H9 (cell line): ENCODE data around the gene TMEM184B. TPM values are rescaled to one million over a fixed set of nuclear protein-coding genes. Genes with fewer than 3 reads are reported as not detected.

Experiments
- DNase-seq: peaks from one replicate; pipeline ENCODE4 v3.0.0-alpha.2; 2017
- H2AFZ ChIP-seq: one replicate; pipeline ENCODE4 v1.6.1; 2013; ENCODE audit warnings: mild to moderate bottlenecking, low read length, control low read depth, moderate library complexity
- H2AK5ac ChIP-seq: 2 replicates; pipeline ENCODE4 v1.6.1; 2013; ENCODE audit warnings: low read length, control low read depth, mixed read lengths; ENCODE audit not compliant: insufficient read length
- H2BK120ac ChIP-seq: one replicate; pipeline ENCODE4 v1.6.1; 2013; ENCODE audit warnings: low read depth, mild to moderate bottlenecking, low read length, control low read depth, inconsistent platforms; ENCODE audit not compliant: poor library complexity, severe bottlenecking
- H2BK12ac ChIP-seq: 2 replicates; pipeline ENCODE4 v1.6.1; 2013; ENCODE audit warnings: low read length, control low read depth, mixed read lengths, low read depth; ENCODE audit not compliant: insufficient read length
- H2BK15ac ChIP-seq: 2 replicates; pipeline ENCODE4 v1.6.1; 2013; ENCODE audit warnings: low read depth, low read length, control low read depth
- H2BK20ac ChIP-seq: one replicate; pipeline ENCODE4 v1.6.1; 2013; ENCODE audit warnings: low read depth, mild to moderate bottlenecking, low read length, control low read depth, inconsistent platforms; ENCODE audit not compliant: poor library complexity, severe bottlenecking
- H2BK5ac ChIP-seq: 2 replicates; pipeline ENCODE4 v1.6.1; 2013; ENCODE audit warnings: low read length, control low read depth, mixed read lengths; ENCODE audit not compliant: insufficient read length
- H3K14ac ChIP-seq: 2 replicates; pipeline ENCODE4 v1.6.1; 2013; ENCODE audit warnings: low read length, control low read depth; ENCODE audit not compliant: insufficient read depth
- H3K18ac ChIP-seq: 2 replicates; pipeline ENCODE4 v1.6.1; 2013; ENCODE audit warnings: low read depth, mild to moderate bottlenecking, mixed read lengths, low read length, control low read depth; ENCODE audit not compliant: insufficient read length
- H3K23ac ChIP-seq: 2 replicates; pipeline ENCODE4 v1.6.1; 2013; ENCODE audit warnings: low read length, control low read depth, mixed read lengths, low read depth; ENCODE audit not compliant: insufficient read length
- H3K23me2 ChIP-seq: 2 replicates; pipeline ENCODE4 v1.6.1; 2013; ENCODE audit warnings: low read depth, mild to moderate bottlenecking, mixed read lengths, low read length, control low read depth; ENCODE audit not compliant: insufficient read length, poor library complexity, severe bottlenecking
- H3K27ac ChIP-seq: 2 replicates; pipeline ENCODE4 v1.5.1; 2013; ENCODE audit warnings: low read length, control low read depth, mixed read lengths, low read depth; ENCODE audit not compliant: insufficient read length
- H3K27me3 ChIP-seq: 2 replicates; pipeline ENCODE4 v1.6.1; 2013; ENCODE audit warnings: low read length, control low read depth, inconsistent platforms; ENCODE audit not compliant: insufficient read depth
- H3K4ac ChIP-seq: 2 replicates; pipeline ENCODE4 v1.6.1; 2013; ENCODE audit warnings: low read depth, mild to moderate bottlenecking, control low read depth, inconsistent platforms, low read length, moderate library complexity
- H3K4me1 ChIP-seq: 2 replicates; pipeline ENCODE4 v1.6.1; 2013; ENCODE audit warnings: low read length, control low read depth, inconsistent platforms; ENCODE audit not compliant: insufficient read depth
- H3K4me2 ChIP-seq: 2 replicates; pipeline ENCODE4 v1.6.1; 2013; ENCODE audit warnings: low read length, control low read depth, mixed read lengths; ENCODE audit not compliant: insufficient read length, insufficient read depth
- H3K56ac ChIP-seq: 2 replicates; pipeline ENCODE4 v1.6.1; 2013; ENCODE audit warnings: low read depth, mild to moderate bottlenecking, mixed read lengths, low read length, control low read depth; ENCODE audit not compliant: insufficient read length
- H3K79me1 ChIP-seq: 2 replicates; pipeline ENCODE4 v1.6.1; 2013; ENCODE audit warnings: low read depth, mild to moderate bottlenecking, moderate library complexity, low read length, control low read depth, inconsistent platforms; ENCODE audit not compliant: insufficient read depth, poor library complexity, severe bottlenecking
- H3K79me2 ChIP-seq: 2 replicates; pipeline ENCODE4 v1.6.1; 2013; ENCODE audit warnings: low read length, control low read depth, inconsistent platforms; ENCODE audit not compliant: insufficient read depth
- H3K9ac ChIP-seq: 2 replicates; pipeline ENCODE4 v1.6.1; 2013; ENCODE audit warnings: low read length, control low read depth, mixed read lengths; ENCODE audit not compliant: insufficient read length; ENCODE audit errors: extremely low read depth
- H3K9me3 ChIP-seq: one replicate; pipeline ENCODE4 v1.6.1; 2013; ENCODE audit warnings: low read depth, low read length, inconsistent platforms; ENCODE audit not compliant: control insufficient read depth
- H3T11ph ChIP-seq: one replicate; pipeline ENCODE4 v1.6.1; 2013; ENCODE audit warnings: mild to moderate bottlenecking, low read length, control low read depth, inconsistent platforms
- H4K20me1 ChIP-seq: one replicate; pipeline ENCODE4 v1.6.1; 2013; ENCODE audit not compliant: control insufficient read depth, insufficient read length, insufficient read depth
- H4K5ac ChIP-seq: 2 replicates; pipeline ENCODE4 v1.6.1; 2013; ENCODE audit warnings: low read depth, mild to moderate bottlenecking, mixed read lengths, low read length, control low read depth; ENCODE audit not compliant: insufficient read length
- H4K8ac ChIP-seq: replicated peaks from 2 replicates; pipeline ENCODE4 v1.6.1; 2013; ENCODE audit warnings: low read length, control low read depth, mixed read lengths, low read depth; ENCODE audit not compliant: insufficient read length
- H4K91ac ChIP-seq: 2 replicates; pipeline ENCODE4 v1.6.1; 2013; ENCODE audit warnings: low read depth, mild to moderate bottlenecking, moderate library complexity, mixed read lengths, low read length, control low read depth; ENCODE audit not compliant: insufficient read length
- H3K27ac Mint-ChIP-seq, 3 experiments: 2 replicates in 2 of 3; 3 replicates in 1 of 3; pipeline ENCODE4 v1.8.0; 2020 to 2021; ENCODE audit warnings: mixed read lengths in 3 of 3, mild to moderate bottlenecking in 1 of 3, moderate library complexity in 1 of 3
- H3K27me3 Mint-ChIP-seq: 2 replicates; pipeline ENCODE4 v1.8.0; 2021; ENCODE audit warnings: low read depth, mild to moderate bottlenecking, moderate library complexity, mixed read lengths
- H3K36me3 Mint-ChIP-seq, 3 experiments: 2 replicates in 2 of 3; 3 replicates in 1 of 3; pipeline ENCODE4 v1.8.0; 2020 to 2021; ENCODE audit warnings: low read depth in 3 of 3, mixed read lengths in 3 of 3; ENCODE audit not compliant: insufficient read depth in 1 of 3
- H3K4me1 Mint-ChIP-seq, 2 experiments: 2 replicates each; pipeline ENCODE4 v1.8.0; 2020; ENCODE audit warnings: mixed read lengths in 2 of 2
- H3K4me3 Mint-ChIP-seq, 2 experiments: 2 replicates in 1 of 2; 3 replicates in 1 of 2; pipeline ENCODE4 v1.8.0; 2020 to 2021; ENCODE audit warnings: mild to moderate bottlenecking in 2 of 2, mixed read lengths in 2 of 2, moderate library complexity in 1 of 2
- H3K9me3 Mint-ChIP-seq, 2 experiments: 2 replicates in 1 of 2; 3 replicates in 1 of 2; pipeline ENCODE4 v1.8.0; 2020; ENCODE audit warnings: mild to moderate bottlenecking in 2 of 2, mixed read lengths in 2 of 2, moderate library complexity in 1 of 2
- WGBS: extraction: QIAGEN DNeasy Blood & Tissue Kit; methylation state at CpG from one replicate; pipeline ENCODE4 v1.1.7; 2013; ENCODE audit warnings: missing lambda C conversion rate, low lambda C conversion rate, mixed read lengths; ENCODE audit not compliant: insufficient read length; ENCODE audit errors: extremely low coverage; 5-methylcytosine and 5-hydroxymethylcytosine counted together
- total RNA-seq: library from RNA; stranded (reverse); gene quantifications from 2 replicates; pipeline ENCODE4 v1.2.1, GENCODE V29; 2021
- TF ChIP-seq, protein P1 (sequence below): fragments of 200-600 bp; sonication (generic); conservative IDR thresholded peaks from 3 replicates; pipeline ENCODE4 v1.8.0; 2021; ENCODE audit warnings: antibody characterized with exemption, mild to moderate bottlenecking

Gene TMEM184B
- total RNA-seq, 1 experiment from 2014 or later, result 58.5 TPM

DNA sequence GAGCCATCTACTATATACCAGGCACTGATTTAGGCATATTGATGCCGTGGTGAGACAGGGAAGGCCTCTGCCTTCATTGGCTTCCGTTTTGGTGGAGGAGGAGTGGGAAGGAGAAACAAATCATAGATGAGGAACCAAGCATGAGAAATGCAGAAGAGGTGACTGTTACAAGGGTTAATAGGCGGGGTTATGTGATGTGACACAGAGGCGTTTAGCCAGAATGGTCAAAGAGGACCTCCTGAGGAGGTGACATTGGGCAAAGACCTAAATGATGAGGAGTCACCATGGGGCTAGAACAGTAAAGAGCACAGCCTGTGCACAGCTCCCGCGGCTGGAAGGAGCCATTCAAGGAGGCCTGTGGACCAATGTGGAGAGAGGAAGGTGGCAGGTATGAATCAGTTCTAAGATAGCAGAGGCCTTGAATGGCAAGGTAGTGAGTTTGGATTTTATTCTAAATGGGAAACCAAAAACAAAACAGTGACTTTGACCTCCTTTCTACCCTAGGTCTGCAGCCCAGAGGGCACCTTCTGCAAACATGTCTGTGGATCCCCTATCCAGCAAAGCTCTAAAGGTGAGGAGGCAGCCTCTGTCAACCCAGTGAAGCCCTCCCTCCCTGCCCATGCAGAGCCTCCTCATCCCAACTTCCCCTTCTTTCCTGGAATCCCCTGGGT, 59.4 kb downstream of the TMEM184B start:
- no peak overlapping the region for H2BK120ac ChIP-seq
- H2AK5ac ChIP-seq, result no peak overlapping the region
- no peak overlapping the region for H3K4me2 ChIP-seq
- H4K8ac ChIP-seq, result no peak overlapping the region
- no peak overlapping the region for H3T11ph ChIP-seq
- H3K4me1 Mint-ChIP-seq, result peaks cover 19 to 35% of the 10 kb centered on the region in 2 experiments
- H3K27ac ChIP-seq, result no peak overlapping the region
- no peaks in the 10 kb centered on the region; the same call in 1 of the 2 replicates for H3K27me3 ChIP-seq
- H3K23me2 ChIP-seq, result peaks cover 3% of the 10 kb centered on the region
- TF ChIP-seq, protein P1, sequence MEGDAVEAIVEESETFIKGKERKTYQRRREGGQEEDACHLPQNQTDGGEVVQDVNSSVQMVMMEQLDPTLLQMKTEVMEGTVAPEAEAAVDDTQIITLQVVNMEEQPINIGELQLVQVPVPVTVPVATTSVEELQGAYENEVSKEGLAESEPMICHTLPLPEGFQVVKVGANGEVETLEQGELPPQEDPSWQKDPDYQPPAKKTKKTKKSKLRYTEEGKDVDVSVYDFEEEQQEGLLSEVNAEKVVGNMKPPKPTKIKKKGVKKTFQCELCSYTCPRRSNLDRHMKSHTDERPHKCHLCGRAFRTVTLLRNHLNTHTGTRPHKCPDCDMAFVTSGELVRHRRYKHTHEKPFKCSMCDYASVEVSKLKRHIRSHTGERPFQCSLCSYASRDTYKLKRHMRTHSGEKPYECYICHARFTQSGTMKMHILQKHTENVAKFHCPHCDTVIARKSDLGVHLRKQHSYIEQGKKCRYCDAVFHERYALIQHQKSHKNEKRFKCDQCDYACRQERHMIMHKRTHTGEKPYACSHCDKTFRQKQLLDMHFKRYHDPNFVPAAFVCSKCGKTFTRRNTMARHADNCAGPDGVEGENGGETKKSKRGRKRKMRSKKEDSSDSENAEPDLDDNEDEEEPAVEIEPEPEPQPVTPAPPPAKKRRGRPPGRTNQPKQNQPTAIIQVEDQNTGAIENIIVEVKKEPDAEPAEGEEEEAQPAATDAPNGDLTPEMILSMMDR, result no peak
- no peak overlapping the region for H3K23ac ChIP-seq
- no peak overlapping the region for H2BK12ac ChIP-seq
- no peak overlapping the region for H2AFZ ChIP-seq
- H3K9me3 Mint-ChIP-seq, result peaks cover 0 to 2% of the 10 kb centered on the region in 2 experiments; a peak in 1 of 5 replicates
- no peak overlapping the region for H2BK5ac ChIP-seq
- no peaks in the 10 kb centered on the region for H3K79me2 ChIP-seq
- H3K4me1 ChIP-seq, result peaks cover 4% of the 10 kb centered on the region; the same call in 1 of the 2 replicates
- H3K79me1 ChIP-seq, result no peaks in the 10 kb centered on the region
- no peak overlapping the region for H3K27ac Mint-ChIP-seq
- no peak overlapping the region for H3K14ac ChIP-seq
- peaks cover 4 to 8% (median 6%) of the 10 kb centered on the region in 3 experiments for H3K36me3 Mint-ChIP-seq
- no peak overlapping the region for H4K91ac ChIP-seq
- H3K9ac ChIP-seq, result no peak overlapping the region
- no peak overlapping the region for H3K56ac ChIP-seq
- no peak overlapping the region for H2BK15ac ChIP-seq
- no CpG with 5 or more reads among the region's 6 CpGs for WGBS
- H3K4me3 Mint-ChIP-seq, result peak overlapping the region in 1 of 2 experiments; percentile 77; a peak in 2 of 5 replicates
- H3K9me3 ChIP-seq, result no peaks in the 10 kb centered on the region
- no peak overlapping the region for H3K4ac ChIP-seq
- H4K20me1 ChIP-seq, result no peaks in the 10 kb centered on the region
- no peak for DNase-seq
- H3K18ac ChIP-seq, result no peak overlapping the region
- no peak overlapping the region for H4K5ac ChIP-seq
- peaks cover 22% of the 10 kb centered on the region for H3K27me3 Mint-ChIP-seq
- no peak overlapping the region for H2BK20ac ChIP-seq
